Mucosa of gallbladder (tissue), 1 donor: ENCODE data around the gene DNM3. TPM values are rescaled to one million over a fixed set of nuclear protein-coding genes. Genes with fewer than 3 reads are reported as not detected.
"Not testable (repeated sequence)": the region's sequence is repeated elsewhere in the genome, so short reads cannot be mapped to it uniquely, and the experiment has no call there.

ENCODE experiments used
- DNase-seq: peaks from one replicate; pipeline ENCODE4 v3.0.0-alpha.2; 2020; ENCODE audit warnings: low spot score
- total RNA-seq: library from RNA; stranded (reverse); gene quantifications from one replicate; pipeline ENCODE4 v1.2.1, GENCODE V29; 2021
- donor health status: DM: no; HTN: no; CAD: no.

Gene DNM3
- total RNA-seq, 1 donor from 2014 or later: 2.8 TPM

DNA sequence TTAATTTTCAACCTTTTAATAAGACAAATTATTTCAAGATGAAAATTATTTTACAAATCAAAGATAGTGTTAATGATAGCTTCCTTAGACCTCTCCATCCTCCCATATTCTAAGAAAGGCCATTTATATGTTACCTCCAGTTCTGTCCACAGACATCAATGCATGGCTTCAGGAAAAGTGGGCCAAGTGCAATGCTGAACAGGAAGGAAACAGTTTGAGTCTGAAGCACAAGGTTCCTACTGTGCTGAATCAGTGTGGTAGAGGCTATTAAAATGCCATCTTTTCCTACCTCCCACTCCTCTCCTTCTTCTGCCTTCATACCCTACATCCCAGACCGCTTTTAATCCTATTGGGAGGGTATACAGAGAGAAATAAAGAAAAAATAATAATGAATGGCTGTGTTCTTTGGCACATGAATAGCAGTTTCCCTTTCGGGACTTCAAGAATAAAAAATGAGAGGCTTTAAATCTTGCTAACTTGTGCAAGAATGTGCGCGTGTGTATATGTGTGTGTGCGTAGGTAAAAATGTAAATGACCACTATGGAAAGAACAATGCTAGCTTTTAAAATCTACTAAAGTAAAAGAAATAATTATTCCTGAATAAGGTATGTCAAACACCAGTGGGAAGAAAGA lies 516.6 kb downstream of the DNM3 start:
- DNase-seq: no peak

DNA sequence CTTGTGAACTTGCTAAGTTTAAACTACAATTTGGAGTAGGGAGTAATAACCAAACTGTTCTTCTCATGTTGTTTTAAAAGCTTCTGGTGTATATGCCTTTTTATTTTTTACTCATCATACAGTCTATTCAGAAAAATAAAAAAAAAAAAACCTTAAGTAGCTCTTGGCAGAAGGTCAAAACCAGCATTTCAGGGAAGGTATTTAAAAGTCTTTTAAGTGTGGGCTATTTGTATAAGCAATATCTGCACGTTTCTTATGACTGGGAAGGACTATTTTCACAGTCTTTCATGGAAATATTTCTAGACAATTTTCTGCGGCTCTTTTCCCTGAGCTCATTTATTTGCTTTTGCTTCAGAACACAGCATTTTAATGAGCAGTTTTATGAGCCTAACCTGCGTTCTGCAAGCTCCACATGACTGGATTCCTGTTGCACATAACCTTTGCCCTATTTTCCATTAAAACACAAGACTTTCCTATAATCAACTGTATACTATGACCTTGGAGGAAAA lies 518.2 kb downstream of the DNM3 start:
- DNase-seq: no peak

DNA sequence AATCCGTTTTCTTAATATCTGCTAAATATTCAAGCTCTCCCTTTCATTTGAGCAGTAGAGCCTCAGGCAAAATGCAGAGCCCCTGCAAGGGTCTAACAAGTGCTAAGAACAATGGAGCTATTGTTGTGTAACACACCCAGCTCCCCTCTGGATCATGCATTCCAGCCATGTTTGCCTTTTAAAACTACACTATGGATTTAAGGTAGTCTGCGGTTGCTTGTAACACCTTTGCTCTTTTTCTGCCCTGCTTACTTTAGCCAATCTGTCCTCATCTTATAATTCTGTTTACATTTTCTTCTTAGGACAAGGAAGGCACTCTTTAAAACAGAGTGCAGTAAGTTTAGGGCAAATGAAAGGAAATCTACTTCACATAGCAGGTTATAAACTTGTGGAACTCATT lies 519.2 kb downstream of the DNM3 start:
- no peak for DNase-seq

DNA sequence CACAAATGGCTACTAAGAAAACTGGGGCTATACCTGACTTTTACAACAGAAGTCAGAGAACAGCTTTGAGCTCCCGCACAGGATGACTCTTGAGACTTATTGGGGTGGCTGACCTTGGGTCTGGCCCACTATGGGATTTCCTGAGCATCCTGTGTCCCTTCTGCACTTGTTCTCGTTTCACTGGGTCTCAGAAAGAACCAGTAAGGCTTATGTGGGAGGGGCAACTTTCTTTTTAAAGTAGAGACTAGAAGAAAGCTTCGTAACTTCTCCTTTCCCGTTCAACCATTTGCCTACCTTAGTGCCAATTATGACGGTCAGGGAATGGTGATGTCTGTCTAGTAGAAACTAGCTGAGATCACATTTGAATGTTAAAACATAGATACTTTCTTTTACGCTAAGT lies 519.7 kb downstream of the DNM3 start:
- no peak for DNase-seq

DNA sequence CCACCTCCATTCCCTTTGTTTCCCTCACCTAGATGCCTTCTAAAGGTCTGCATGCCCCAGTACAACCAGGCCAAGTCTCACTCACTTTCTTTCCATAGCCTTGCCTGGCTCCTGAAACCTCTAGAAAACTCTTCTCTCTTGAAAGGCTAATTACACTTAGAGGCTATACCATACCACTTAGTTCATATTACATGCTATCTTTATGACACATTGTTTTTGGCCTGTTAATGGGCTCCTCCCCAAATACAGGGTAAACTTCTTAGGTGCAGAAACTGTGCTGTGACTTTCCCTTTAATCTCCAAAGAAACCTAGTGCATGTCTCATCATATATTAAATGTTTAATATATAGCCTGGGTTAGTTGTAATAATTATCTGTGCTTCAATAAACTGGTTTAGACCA lies 522.6 kb downstream of the DNM3 start:
- no peak for DNase-seq

DNA sequence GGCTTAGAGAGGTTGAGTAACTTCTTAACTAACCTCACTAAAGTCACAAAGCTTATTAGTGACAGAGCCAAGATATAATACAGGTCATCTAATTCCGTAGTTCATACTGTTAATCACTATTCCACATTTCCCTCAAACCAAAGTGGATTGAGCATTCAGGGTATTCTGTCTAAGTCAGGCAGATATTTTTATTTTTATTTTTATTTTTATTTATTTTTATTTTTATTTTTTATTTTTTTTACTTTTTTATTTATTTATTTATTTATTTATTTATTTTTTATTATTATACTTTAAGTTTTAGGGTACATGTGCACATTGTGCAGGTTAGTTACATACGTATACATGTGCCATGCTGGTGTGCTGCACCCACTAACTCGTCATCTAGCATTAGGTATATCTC lies 530.3 kb downstream of the DNM3 start:
- not testable (repeated sequence) for DNase-seq

DNA sequence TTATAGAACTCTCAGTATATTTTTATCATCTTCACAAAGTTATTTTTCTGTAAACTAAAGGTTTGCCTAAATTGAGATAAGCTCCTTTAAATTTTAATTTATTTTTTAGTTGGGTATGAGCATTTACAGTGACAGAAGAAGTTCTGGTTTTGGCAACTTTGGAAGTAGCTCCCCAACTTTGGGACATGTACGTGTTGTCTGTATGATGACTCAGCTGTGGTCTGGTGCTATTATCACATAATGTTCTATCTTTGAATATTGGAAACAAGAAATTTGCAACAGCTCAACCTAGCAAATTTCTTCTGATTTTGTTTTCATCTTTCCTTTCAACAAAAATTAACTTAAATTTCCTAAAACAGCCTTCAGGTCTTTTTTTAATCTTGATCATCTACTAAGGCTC lies 532.6 kb downstream of the DNM3 start:
- DNase-seq: no peak

DNA sequence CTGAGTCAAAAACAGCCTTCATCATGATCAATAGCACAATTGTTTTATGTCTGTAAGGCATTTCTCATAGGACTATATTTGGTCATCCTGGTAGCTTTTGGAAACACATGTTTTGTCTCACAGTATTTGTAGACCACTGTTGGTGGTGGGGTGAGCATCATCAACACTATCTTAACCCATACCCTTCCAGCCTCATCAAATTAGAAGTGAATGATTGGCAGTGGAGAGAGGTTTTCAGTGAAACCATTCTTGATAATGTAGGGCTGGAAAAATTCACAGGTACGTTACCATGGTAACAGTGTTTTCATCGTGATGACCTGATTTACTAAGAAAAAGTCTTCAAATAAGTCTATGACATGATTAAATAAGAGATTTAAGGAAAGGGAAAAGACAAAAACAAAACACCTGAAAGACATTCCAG lies 533.9 kb downstream of the DNM3 start:
- DNase-seq: no peak

DNA sequence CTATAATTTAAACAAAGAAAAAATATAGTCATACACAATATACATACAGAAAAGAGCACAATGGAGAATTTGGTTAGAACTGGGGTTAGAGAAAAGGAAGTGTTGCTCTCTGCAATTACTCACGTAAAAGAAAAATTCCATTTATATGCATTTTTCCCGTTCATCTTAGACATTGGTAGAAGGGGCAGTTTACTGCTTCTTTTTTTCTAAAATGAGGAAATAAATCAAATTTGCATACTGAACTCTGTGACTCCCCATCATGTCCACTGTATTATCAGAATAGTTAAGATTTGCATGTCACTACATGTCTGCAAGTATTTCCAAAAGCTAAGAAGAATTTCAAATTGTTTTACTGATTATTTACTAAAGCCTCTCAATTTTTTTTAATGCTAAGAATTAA lies 535.1 kb downstream of the DNM3 start:
- DNase-seq: no peak

DNA sequence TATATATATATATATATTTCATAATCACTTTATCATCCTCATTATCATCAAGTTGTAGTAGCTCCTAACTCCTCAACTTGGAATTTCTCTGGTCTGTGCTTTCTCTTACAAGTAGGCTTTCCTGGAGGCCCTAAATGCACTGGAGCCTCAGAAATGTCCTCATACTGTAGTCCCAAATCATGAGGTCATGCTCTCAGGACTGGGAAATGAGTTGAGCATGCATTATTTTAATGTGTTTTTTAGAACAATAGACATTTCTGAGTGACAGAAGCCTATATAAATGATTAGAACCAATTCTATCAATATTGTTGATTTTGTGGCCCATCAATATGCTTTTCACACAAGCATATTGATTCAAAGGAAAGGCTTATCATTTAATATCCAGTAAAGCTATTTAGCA lies 536.3 kb downstream of the DNM3 start:
- DNase-seq: no peak

DNA sequence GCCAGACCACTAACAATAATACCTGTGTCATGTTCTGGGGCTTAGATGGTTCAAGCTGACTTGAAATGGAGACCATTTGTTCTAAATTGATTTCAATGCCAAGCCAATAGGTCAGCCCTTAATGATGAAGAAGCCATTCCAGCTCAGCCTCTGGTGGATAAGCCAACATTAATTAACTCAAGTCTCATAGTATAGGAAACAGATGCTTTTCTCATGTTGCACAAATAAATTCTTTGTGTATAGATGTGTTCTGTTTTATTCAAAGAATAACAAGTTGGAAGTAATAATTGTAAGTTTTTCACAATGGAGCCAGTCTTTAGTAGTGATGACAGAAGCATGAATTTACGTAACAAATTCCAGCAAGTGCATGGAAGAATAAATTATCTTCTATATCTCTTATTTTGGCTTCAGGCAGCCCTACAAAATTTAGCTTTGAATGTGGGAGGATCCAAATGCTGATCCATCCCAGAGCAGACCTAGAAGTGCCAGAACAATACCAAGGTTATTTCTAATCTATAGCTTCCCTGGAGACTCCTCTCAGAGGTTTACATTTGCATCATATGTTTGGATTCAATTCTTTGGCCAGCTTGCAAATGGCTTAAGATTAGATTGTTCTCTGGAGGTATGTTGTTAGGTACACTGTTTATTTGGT lies 536.9 kb downstream of the DNM3 start:
- no peak for DNase-seq

DNA sequence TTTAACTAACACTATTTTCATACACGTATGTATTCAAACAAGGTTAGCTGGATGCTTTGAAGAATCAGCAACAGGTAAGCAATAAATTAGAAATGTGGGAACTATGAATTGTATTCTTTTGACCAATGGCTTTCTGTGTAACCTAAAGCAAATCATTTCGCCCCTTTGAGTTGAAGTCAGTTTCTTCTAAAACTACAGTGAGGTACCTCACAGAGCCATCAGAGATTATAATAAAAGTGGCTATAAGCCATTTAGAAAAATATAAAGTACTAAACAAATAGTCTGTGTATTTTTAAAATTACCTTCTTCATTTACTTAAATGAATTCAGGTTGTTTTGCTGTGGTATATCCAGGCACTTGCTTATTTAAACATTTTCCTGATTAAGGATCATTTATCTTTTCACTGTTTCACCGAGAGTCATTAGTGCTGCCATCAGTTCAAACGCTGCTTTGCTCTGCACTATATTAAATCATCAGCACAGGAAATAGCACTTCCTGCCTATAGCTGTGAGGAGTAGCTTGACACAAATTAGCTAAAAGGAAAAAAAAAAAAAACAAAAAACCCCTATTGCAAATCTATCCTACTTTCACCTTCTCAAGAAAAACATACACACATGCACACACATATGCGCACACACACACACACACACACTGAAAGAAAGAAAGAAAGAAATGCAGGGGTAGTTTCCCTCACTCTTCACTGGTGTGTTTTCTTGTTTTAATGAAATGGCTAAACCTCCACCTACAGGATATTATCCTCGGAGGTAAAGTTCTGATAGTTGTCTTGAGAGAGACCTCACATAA lies 539.3 kb downstream of the DNM3 start:
- DNase-seq: no peak

DNA sequence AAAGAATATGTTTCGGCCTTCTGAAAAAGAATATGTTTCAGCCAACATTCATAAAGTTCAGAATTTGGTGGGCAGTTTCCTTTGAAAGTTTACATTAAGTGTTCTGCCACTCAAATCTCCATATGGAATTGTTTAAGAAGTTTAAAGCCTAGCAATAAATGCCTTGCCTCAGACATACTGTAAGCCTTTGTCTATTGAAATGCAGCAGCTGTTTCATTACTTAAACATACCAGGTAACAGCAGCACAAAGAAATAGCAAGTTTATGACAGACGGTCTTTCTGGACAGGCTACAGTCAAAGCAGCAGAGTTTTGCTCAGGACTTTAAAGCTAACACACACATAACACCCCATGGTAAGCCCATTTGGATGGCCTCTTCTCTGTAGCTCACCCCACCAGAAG lies 540.6 kb downstream of the DNM3 start:
- DNase-seq: no peak

DNA sequence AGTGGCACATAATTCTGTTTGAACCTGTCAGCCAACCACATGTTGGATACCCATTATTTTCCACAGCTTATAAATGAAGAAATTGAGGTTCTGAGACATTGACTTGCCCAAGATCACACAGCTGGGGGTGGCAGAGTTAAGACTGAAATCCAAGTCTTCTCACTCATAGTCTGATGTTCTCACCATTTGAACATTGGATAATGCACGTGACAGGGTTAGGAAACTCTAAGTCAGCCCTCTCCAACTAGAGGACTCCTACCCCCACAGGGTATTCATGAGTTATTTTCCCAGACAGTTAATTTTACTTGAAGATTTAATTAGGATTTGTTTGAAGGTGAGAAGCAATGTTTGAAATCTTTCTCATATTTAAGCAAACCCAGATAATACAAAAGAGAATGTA lies 541.1 kb downstream of the DNM3 start:
- no peak for DNase-seq

DNA sequence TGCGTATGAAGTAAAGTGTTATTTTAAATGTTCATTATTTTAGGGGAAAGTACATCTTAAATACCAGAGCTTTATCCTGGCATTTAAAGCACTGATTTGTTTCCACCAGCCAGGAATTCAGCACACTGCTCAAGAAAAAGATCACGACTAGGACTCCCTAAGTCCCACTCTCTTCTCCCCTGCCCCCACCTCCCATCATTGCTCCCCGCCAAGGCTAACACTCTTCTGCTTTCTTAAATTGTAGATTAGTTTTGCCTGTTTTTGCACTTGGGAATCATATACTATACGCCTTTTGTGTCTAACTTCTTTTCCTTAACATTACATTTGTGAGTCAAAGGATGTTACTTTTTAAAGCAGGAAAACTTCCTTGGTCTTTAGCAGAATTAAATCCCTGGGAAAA lies 541.7 kb downstream of the DNM3 start:
- DNase-seq: no peak

DNA sequence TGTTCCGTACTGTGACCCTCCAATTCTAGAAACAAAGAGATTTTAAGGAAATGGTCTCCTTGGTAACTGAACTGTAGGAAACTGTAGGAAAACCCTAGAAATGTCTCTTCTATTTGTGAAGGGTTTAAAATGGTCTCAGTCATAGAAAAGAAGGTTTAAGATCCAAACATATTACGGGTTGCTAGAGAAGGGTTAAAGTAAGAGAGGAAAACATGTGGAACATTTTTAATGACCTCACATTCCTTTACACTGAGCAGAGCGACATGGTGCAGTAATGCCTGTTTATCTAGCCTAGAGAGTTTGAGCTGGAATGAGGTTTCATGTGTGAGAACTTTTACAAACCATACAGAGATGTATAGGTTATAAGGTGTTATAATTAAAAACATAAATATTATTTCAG lies 542.2 kb downstream of the DNM3 start:
- no peak for DNase-seq

DNA sequence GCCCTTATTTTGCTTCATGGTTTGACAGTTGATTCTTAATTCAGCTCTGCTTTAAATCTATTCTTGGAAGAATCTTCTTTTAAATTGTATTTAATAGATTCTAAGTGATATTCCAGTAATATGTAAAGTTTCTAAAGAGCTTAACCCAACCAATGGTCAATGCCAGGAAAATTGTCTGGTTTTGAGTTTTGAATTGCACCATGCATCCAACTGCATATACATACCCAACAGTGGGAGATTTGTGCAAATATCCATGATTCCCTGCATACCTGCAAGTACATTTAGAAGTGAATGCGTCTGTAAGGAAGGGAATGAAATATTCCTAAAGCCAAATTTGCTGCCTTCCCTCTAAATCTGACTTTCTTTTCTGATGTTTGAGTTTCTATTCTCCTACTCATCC lies 543.4 kb downstream of the DNM3 start:
- no peak for DNase-seq

DNA sequence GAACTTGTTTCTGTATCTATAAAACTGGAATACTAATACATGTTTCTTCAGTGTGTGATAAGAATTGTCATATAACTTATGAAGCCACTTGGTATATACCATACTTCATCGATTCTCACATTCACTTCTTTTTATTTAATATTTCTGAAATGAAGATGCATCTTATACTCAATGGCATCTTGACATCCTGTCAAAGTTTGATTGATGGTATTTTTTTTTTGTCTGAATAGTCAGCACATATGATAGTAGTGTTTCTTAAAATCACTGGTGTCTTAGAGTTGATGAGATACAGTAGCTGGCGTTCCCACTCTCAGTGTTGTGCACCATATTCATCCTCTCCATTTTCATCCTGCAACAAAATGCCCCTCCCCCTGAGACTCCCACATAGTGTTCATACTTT lies 544.7 kb downstream of the DNM3 start:
- DNase-seq: no peak

DNA sequence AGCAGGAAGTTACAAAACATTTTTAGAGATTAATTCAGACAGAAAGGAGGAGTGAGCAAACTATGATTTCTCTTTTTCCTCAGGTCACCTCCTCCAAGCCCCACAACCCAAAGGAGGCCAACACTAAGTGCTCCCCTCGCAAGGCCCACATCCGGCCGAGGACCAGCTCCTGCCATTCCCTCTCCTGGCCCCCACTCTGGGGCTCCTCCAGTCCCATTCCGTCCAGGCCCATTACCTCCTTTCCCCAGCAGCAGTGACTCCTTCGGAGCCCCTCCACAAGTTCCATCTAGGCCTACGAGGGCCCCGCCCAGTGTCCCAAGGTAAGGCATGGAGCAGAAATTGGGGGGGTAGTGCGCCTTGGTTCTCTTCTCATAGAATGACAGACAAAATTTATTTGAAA lies 547.2 kb downstream of the DNM3 start:
- DNase-seq: no peak

DNA sequence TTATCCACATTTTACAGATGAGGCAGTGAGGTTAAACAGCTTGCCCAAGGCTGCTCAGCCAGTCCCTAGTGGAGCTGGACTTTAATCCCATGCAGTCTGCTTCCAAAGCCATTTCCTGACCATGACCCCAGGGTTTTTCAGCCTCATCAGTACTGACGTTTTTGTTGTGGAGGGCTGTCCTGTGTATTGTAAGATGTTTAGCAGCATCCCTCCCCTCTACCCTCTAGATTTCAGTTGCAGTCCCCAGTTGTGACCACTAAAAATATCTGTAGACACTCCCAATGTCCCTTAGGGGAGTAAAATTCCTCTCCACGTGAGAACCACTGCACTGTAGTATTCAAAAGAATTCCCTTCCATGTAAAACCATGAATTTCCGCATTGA lies 549.0 kb downstream of the DNM3 start:
- DNase-seq: no peak

DNA sequence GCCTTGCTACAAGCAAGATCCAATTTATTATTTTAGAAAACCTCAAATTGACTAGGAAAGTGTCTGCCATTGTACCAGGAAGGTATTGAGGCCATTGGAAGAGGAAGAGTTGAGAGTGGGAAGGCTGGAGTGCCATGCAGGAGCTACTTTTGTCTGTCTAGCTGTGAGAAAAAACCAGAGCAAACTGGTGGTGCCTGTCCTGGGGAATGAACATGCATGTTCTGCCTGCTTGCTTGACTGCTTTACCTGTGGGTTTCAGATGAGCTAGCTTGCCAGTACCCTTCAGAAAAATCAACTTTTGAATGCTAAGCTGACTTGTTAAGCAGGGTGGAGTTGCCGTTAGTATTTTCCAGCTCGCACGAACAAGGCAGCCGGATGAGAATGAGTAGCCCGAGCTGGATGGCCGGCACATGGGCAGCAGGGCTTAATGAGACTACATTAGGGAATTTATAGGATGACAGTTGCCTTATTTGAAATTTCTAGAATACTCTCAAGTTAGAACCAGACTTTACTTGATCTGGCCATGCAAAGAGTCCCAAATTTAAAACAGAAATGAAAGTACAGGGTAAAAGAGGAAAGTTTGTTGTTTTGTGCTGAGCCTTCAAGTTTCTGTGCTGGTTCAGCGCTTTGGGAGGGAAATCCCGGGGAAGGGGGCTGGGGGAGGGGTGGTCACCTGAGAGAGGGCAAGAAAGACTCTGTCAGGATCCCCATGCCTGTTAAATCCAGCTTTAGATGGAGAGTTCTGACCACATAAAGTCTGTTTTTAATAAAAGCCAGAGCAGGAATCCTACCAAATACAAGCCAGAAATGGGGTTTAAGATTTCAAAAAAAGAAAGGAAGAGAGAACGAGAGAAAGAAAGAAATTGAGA lies 549.6 kb downstream of the DNM3 start:
- DNase-seq: peak; percentile 18

DNA sequence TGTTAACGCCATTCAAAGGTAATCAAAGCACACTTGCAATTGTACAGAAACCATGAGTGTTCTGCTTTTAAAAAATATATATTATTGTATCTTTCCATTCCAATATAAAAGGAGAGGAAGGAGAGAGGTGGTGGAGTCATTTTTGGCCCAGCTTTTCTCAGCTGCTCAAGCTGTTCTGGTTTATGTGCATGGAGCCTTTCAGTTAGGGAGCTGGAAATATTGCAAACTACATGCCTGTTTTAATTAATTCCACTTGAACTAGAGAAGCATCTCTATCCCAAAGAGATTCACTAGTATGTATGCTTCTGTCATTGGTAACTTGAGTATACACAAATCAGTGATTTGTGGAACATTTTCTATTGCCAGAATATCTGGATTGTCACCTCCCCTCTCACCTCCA lies 550.7 kb downstream of the DNM3 start:
- no peak for DNase-seq
